Ascending aorta (tissue), 2 donors: ENCODE results near the gene DDX60. TPM values are rescaled to one million over a fixed set of nuclear protein-coding genes. Genes with fewer than 3 reads are reported as not detected.

Source experiments
- DNase-seq, 2 donors: peaks; one replicate each; pipeline ENCODE4 v3.0.0-alpha.2; 2019; ENCODE audit warnings: low spot score in 2 of 2
- H3K27ac ChIP-seq, 2 donors: fragments of 200-600 bp; sonication (generic); one replicate each; pipeline ENCODE4 v1.5.1; 2016 to 2017; ENCODE audit warnings: mild to moderate bottlenecking in 1 of 2
- H3K27me3 ChIP-seq: fragments of 200-600 bp; sonication (generic); one replicate; pipeline ENCODE4 v1.5.1; 2017
- H3K36me3 ChIP-seq, 2 donors: fragments of 200-600 bp; sonication (generic); one replicate each; pipeline ENCODE4 v1.5.1; 2016
- H3K4me1 ChIP-seq, 2 donors: fragments of 200-600 bp; sonication (generic); one replicate each; pipeline ENCODE4 v1.5.1; 2016 to 2017; ENCODE audit warnings: mild to moderate bottlenecking in 1 of 2
- H3K4me3 ChIP-seq, 2 donors: fragments of 200-600 bp; sonication (generic); one replicate each; pipeline ENCODE4 v1.5.1; 2016 to 2017; ENCODE audit warnings: mild to moderate bottlenecking in 1 of 2
- H3K9me3 ChIP-seq, 2 donors: fragments of 200-600 bp; sonication (generic); one replicate each; pipeline ENCODE4 v1.5.1; 2016
- CTCF ChIP-seq, 3 experiments: fragments of 200-600 bp in 2 of 3; fragments of 450-650 bp in 1 of 3; sonication (generic) in 2 of 3; IDR thresholded peaks; one replicate each; pipeline ENCODE4 v1.5.1; 2016 to 2019; ENCODE audit warnings: antibody characterized with exemption in 3 of 3, mild to moderate bottlenecking in 1 of 3, moderate library complexity in 1 of 3
- intact Hi-C: fragments of 100-400 bp; cut with DNase I; formaldehyde crosslinking; loops from one replicate; pipeline ENCODE4 v1.15.1; 2023
- total RNA-seq: library from RNA; depleted of rRNA; stranded (reverse); fragments of >200 nt; gene quantifications from one replicate; pipeline ENCODE4 v1.1.0, GENCODE V29; 2016

Gene DDX60
- total RNA-seq, 1 donor from 2014 or later = 15.3 TPM

GRCh38 chr4:168272488-168272887 is 46.1 kb downstream of the DDX60 start:
- Histone ChIP-seq H3K36me3 (peaks cover 27 to 59% of the 10 kb centered on the region in 2 donors), H3K9me3 (no peaks in the 10 kb centered on the region), H3K27me3 (no peaks in the 10 kb centered on the region), H3K27ac (no peak overlapping the region), H3K4me1 (no peaks in the 10 kb centered on the region), H3K4me3 (no peak overlapping the region)
- no peak for DNase-seq
- no peak for TF ChIP-seq CTCF (IDR thresholded peaks at IDR 0.05)
- intact Hi-C loops = no loop called here

- no peak for TF ChIP-seq CTCF (IDR thresholded peaks at IDR 0.05)
- no peaks in the 10 kb centered on the region for H3K27me3 ChIP-seq
- no peak overlapping the region for H3K4me3 ChIP-seq
- H3K27ac ChIP-seq = no peak overlapping the region
- no peak for DNase-seq
- H3K9me3 ChIP-seq = no peaks in the 10 kb centered on the region
- H3K36me3 ChIP-seq = peaks cover 27 to 61% of the 10 kb centered on the region in 2 donors
- H3K4me1 ChIP-seq = no peaks in the 10 kb centered on the region
- intact Hi-C loops = no loop called here
Measured at GRCh38 chr4:168269896-168270295, 48.7 kb downstream of the DDX60 start.

- Histone ChIP-seq H3K9me3 (no peaks in the 10 kb centered on the region), H3K27me3 (no peaks in the 10 kb centered on the region), H3K27ac (peak overlapping the region in 1 of 2 donors; percentile 25), H3K4me3 (no peak overlapping the region), H3K36me3 (peaks cover 5 to 36% of the 10 kb centered on the region in 2 donors), H3K4me1 (no peaks in the 10 kb centered on the region)
- no peak for DNase-seq
- intact Hi-C loops = no loop called here
- TF ChIP-seq CTCF (IDR thresholded peaks at IDR 0.05) = no peak
Measured at GRCh38 chr4:168265327-168265726, 53.2 kb downstream of the DDX60 start.

- Histone ChIP-seq H3K27ac (peak overlapping the region in 1 of 2 donors; percentile 25), H3K4me1 (no peaks in the 10 kb centered on the region), H3K4me3 (no peak overlapping the region), H3K36me3 (peaks cover 5 to 38% of the 10 kb centered on the region in 2 donors), H3K9me3 (no peaks in the 10 kb centered on the region), H3K27me3 (no peaks in the 10 kb centered on the region)
- no peak for TF ChIP-seq CTCF (IDR thresholded peaks at IDR 0.05)
- DNase-seq = no peak
- intact Hi-C loops = no loop called here
Measured at GRCh38 chr4:168264903-168265302, 53.6 kb downstream of the DDX60 start.

- Histone ChIP-seq H3K27ac (no peak overlapping the region), H3K4me3 (no peak overlapping the region), H3K27me3 (no peaks in the 10 kb centered on the region), H3K4me1 (no peaks in the 10 kb centered on the region), H3K36me3 (peaks cover 4 to 26% of the 10 kb centered on the region in 2 donors), H3K9me3 (no peaks in the 10 kb centered on the region)
- intact Hi-C loops = no loop called here
- no peak for TF ChIP-seq CTCF (IDR thresholded peaks at IDR 0.05)
- DNase-seq = no peak
Measured at GRCh38 chr4:168263039-168263438, 55.5 kb downstream of the DDX60 start.

- H3K4me3 ChIP-seq = no peak overlapping the region
- intact Hi-C loops = no loop called here
- TF ChIP-seq CTCF (IDR thresholded peaks at IDR 0.05) = no peak
- H3K4me1 ChIP-seq = no peaks in the 10 kb centered on the region
- H3K27ac ChIP-seq = no peak overlapping the region
- no peaks in the 10 kb centered on the region for H3K27me3 ChIP-seq
- DNase-seq = no peak
- H3K9me3 ChIP-seq = no peaks in the 10 kb centered on the region
- H3K36me3 ChIP-seq = peaks cover 17 to 23% of the 10 kb centered on the region in 2 donors
Measured at GRCh38 chr4:168259096-168259495, 59.5 kb downstream of the DDX60 start.
